RCC 7860 (cell line): ENCODE data around the gene CYTH1.
"Not testable (repeated sequence)": the region's sequence is repeated elsewhere in the genome, so short reads cannot be mapped to it uniquely, and the experiment has no call there.

Experiments
- DNase-seq: peaks from one replicate; pipeline ENCODE4 v3.0.0-alpha.2; 2015; ENCODE audit warnings: low spot score
- FAIRE-seq: peaks from 2 replicates; lab custom pipeline; 2012; peaks lifted over from hg19 to GRCh38; lab: Jason Lieb, UNC

The CYTH1 gene

DNA sequence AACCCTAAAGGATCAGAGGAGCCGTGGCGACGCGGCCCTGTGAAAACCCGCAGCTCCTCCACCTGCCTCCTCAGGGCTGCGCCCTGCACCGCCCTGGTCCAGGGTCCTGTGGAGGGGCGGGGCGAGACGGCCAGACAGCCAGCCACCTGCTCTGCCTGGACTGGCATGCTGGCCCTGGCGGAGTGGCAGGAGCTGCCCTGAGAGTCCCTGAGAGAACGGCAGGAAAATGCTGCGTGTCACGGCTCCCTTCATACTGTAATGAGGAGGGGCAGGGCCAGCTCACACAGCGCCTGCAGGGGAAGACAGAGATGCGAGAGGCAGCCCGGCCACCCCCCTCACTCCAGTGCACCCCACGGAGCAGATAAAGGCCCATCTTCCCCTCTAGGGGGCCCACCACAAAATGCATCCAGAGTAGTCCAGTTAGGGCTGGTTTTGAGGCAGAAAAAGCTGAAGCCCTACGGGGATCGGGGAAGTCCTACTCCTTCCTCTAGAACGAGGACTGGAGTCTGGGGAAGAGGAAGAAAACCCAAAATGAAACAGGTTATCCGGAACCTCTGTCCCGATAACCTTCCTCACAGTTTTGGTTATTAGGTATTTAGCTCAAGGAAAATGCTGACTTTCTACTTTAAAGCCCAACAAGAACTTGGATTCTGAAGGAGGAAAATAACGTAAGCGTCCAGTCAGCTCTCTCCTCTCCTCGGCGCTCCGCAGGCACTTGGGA lies 107.3 kb downstream of the CYTH1 start:
- DNase-seq (no peak), FAIRE-seq (no peak)

DNA sequence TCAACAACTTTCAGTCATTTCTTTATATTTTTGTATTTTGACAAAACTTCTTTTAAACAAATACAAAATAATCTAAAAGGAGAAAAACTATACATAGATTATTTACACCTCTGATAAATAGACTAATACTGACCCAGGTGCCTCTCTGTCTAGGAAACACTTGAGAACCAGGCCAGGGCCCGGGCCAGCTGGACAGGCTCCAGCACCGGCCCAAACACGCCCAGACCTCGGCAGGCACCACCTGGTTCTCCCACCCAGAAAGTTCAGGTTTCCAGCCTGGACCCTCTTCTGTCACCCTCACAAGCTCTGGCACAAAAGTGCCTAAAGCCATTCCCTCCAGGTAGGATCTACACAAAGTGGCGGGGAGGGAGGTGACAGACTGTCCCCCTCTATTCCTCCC lies 107.9 kb downstream of the CYTH1 start:
- FAIRE-seq (no peak), DNase-seq (no peak)

DNA sequence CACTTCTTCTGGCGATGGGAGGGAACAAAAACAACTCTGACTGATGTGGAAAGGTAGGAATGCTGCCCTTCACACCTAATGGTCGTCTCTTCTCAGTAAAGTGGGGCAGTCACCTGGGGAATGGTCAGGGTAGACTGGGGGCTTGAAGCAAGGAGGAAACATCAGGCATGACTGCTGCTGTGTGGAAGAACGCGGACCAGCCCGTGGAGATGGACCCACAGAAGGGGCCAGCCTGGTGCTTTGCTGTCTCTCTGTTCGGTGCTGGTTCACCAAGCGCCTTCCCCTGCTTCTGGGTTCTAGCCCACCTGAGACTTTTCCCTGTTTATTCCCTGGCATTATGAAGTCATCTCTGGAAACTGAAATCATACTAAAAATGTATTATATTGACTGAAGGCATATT lies 108.7 kb downstream of the CYTH1 start:
- FAIRE-seq (no peak), DNase-seq (no peak)

DNA sequence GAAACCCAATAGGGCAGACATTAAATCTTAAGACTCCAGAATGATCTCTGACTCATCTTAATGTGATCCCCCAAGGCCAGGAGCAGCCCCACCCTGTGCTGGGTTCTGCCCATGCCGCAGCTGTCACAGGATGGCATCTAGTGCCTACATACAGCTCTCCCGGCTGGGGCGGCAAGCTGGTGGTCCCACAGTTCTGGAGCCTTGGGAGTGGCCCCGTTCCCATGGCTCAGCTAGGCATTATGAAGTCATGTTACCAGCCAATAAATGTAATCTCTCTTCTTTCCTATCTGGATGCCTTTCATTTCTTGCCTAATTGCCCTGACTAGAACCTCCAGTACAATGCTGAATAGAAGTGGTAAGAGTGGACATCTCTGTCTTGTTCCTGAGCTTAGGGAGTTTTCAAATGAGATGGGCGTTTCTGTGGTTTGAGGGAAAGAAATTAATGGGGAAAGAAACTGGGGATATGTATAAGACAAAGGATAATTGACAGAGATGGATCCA lies 109.2 kb downstream of the CYTH1 start:
- FAIRE-seq (no peak), DNase-seq (no peak)

DNA sequence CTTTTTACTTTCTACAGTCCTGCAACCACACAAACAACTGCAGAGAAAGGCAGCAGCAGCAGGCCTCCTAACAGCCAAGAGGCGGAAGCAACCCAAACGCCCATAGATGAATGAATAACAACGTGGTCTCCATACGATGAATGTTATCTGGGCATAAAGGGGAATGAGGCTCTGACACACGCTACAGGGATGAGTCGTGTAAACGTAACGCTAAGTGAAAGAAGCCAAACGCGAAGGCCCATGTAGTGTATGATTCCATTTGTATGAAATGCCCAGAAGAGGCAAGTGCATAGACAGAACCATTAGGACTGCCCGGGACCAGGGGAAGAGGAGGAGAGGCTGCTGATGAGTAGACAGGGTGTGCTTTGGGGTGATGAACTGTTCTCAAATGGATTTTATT lies 110.1 kb downstream of the CYTH1 start:
- FAIRE-seq, result no peak

DNA sequence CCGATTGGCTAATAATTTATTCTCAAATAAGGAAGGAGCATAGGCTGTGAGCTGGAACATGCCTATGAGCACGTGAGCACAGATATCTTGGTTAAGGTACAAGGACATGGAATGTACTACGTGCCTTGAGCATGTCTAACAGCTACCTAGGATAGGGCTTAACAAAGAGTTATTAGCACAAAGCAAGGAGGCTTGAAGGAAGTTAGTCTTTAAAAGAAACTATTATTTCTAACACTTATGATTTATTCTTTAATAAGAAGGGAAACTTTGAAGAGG lies 110.4 kb downstream of the CYTH1 start:
- DNase-seq, FAIRE-seq: not testable (repeated sequence)

More for the DNA sequence above, 110.1 kb downstream of the CYTH1 start:
- no peak for DNase-seq

DNA sequence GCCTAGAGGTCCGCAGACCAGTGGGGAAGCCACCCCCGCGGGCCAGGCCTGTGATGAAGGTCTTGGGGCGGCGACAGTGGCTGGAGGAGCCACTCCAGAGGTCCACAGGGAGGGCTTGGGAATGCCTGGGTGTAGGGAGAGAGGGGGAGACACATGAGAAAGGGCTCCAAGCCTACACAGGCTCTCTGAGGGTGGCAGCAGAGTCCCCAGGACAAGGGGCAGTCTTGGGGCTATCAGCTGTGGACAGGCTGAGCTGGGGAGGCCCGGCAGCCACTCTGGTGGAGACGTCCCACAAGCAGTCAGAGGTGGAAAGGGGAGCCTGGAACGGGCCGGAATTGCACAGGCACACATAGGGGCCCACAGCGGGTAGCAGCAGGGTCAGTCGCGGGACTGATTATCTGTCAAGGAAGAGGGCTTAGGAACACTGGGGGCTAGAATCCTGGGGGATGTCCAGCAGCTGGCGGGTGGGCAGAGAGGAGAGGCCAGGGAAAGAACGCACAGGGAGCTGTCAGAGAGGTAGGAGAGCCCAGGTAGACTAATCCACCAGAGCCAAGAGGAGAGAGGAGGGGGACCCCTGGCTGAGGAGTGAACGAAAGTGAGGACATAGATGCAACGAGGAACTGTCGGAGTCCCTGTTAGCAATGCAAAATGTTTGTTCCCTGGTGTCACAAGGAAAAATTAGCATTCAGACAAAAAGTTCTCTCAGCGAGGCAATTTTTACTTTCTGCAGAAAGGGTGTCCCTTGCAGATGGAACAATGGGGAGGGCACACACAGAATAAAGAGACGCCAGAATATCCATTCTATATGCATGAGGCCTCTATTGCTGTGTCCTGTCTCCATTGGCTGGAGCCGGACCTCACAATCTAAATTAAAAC lies 111.0 kb downstream of the CYTH1 start:
- FAIRE-seq (no peak), DNase-seq (no peak)

DNA sequence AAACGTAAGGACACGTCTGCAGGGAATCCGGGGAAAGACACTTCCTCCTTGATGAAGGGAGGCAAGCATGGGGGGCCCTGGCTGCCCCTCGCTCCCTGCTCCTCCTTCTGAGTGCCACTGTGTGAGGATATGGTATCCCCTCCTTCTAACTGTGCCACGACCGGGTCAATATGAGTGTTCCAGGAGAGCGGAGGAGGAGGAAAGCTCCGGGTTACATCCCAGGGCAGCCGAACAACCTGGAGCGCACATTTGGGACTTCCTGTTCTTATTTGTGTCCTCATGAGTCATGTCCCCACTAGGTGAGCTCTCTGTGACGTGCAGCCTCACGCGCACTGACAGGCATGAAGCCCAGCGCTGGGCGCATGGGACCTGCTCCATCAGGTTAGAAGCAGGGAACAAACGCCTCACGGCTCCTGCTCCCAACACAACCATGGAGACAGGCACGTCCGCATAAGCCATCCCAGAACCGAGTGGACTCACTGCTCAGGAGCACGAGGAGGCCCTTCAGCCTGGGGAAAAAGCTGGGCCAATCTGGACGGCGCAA lies 112.0 kb downstream of the CYTH1 start:
- no peak for FAIRE-seq

DNA sequence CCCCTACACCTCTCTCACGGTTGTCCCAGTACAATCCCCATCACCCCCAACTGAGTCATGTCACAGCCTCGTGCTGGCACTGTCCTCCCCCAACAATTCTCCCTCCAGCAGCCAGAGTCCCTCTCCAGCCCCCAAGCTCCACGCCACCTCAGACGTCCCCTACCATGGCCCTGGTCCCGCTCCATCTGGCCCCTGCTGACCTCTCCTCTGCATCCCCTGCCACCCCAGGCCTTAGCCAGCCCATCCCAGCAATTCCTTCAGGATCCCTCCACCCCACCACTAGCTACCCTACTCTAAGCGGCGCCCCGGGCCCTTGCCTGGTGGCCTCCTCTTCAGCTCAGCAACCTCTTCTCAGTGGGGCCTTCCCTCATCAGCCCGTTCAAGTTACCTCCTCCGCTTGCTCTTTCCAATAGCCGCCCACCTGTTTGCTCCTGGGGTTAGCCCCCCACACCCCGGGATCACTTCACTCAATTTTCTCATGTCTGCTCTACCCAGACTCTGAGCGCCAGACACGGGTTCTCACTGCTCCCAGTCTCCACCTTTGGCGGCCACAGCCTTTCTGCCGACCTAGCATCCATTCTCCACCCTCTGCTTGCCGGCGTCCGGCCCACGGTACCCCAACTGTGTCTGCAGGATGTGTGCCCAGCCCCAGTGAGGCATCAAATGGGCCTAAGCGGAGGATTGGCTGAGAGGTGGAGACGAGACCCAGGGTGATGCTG lies 112.7 kb downstream of the CYTH1 start:
- FAIRE-seq, result no peak
- no peak for DNase-seq

More for the DNA sequence above, 112.0 kb downstream of the CYTH1 start:
- no peak for DNase-seq

DNA sequence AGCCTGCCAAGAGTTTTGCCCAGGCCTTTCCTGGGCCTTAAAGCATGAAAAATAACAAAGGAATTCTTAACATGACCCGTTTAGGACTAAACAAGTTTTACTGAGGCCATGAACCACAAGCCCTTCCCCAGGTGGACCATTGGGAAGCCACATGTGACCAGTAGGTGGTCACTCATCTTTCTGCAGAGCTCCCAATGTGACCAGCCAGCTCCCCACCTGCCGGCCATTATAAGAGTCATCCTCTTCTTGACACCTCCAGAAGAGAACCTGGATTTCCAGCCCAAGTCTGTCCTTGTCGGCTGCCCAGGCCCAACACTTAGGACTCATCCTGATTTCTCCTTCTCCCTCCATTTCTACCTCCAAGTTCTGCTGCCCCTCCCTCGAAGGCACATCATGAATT lies 113.2 kb downstream of the CYTH1 start:
- DNase-seq, result no peak
- FAIRE-seq, result no peak

DNA sequence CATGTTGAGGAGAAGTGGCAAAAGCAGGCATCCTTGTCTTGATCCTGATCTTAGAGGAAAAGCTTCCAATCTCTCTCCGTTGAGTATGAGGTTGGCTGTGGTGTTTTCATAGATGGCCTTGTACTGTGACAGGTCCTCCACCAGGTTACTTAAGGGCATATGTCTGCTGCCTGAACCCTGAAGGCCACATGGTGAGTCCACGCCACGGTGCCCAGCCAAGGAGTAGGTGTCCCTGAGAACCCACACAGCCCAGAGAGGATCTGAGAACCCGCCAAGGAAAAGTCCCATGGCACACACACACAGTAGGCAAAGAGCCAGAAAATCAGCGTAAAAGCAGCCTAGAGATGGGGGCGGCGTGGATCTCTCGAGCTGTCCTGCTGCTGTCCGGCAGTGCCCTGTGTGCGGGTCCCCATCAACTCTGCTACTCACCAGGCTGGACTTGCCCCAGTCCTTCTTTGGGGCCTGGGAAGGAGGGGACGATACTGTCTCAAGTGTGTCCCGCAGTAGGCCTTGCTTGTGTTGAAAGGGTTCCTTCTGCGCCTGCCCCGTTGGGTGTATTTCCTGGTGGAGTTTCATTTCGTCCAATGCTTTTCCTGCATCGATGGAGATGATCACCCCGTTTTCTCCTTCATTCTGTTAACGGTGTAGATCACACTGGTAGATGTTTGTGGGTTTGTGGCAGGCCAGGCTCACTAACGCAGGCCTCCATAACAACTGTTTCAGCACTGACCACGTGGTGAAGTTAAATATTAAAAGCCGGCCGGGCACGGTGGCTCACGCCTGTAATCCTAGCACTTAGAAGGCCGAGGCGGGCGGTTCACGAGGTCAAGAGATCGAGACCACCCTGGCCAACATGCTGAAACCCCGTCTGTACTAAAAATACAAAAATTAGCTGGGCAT lies 114.1 kb downstream of the CYTH1 start:
- no peak for DNase-seq
- no peak for FAIRE-seq

DNA sequence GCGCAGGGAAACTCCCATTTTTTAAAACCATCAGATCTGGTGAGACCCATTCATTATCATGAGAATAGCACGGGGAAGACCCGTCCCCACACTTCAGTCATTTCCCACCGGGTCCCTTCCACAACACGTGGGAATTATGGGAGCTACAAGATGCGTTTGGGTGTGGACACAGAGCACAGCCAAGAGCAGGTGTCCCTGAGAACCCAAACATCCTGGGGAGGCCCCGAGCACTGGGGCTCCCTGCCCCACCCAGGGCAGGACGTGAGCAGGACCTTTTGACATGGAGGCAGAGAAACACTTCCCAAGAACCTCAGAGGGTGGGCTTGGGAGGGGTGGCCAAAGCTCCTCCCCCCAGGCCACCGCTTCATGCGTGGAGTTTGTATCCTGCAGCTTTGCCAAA lies 115.0 kb downstream of the CYTH1 start:
- DNase-seq (no peak), FAIRE-seq (no peak)

DNA sequence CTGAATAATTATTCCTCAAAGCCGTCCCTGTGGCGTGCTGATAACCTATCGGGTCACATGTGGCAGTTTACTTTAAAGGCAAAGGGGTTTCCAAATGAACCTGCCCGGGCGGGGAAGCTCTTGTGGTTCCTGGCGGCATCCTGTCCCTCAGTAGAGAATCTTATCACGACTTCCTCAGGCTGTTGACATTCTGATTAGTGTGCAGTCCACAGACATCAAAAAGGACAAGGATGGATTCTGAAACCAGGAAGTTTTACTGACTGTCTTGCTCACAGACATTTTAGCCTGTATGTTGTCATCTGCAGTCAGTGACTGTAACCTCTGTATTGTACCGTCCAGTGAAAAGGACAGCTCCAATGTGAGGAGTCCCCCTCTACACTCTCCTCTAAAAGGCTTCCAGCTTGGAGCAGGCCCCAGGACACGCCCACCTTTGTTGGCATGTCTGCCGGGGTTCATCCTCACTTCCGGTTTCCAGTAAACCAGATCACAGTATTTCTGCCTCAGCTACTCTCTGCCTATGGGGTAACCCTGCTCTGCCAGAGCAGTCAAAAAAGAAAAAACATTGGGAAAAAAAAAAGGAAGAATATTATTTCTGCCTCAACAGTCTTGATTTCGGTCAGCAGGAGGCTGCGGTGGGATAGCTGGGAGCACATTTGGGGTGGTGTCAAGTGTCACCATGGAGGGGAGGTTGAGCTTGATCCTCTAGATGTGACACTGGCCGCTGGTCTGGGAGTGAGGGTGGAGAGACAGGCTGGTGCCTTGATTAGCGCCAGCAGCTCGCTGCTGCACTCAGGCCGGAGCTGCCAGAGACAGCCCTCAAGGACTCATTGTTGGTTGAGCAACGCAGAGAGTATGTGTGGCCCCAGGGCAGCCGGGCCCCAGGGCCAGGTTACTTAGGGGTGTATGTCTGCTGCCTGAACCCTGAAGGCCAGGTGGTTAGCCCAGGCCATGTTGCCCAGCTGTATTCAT lies 115.8 kb downstream of the CYTH1 start:
- DNase-seq (no peak), FAIRE-seq (no peak)

DNA sequence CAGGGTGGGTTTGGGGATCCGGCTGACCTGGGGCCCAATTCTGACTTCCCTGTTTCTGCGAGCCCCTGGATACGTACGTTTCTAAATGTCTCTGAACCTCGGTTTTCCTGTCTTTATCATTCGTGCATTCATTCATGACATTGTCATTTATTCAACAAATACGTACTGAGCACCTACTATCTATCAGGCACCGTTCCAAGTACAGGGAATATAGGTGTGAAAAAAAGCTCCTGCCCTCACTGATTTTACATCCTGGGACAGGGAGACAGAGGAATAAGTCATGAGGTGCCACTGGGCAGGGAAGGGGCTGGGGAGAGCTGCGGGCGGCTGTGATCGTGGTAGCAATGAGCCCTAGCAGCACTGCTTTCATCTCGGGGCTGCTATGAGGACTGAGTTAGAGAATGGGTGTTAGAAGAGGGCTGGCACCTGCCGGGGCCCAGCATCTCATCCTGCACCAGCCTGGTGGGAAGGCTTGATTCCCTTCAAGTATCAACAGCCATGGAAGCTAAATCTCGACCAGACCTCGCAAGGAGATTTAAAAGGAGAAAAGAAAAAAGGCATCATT lies 116.6 kb downstream of the CYTH1 start:
- DNase-seq, result no peak
- no peak for FAIRE-seq

DNA sequence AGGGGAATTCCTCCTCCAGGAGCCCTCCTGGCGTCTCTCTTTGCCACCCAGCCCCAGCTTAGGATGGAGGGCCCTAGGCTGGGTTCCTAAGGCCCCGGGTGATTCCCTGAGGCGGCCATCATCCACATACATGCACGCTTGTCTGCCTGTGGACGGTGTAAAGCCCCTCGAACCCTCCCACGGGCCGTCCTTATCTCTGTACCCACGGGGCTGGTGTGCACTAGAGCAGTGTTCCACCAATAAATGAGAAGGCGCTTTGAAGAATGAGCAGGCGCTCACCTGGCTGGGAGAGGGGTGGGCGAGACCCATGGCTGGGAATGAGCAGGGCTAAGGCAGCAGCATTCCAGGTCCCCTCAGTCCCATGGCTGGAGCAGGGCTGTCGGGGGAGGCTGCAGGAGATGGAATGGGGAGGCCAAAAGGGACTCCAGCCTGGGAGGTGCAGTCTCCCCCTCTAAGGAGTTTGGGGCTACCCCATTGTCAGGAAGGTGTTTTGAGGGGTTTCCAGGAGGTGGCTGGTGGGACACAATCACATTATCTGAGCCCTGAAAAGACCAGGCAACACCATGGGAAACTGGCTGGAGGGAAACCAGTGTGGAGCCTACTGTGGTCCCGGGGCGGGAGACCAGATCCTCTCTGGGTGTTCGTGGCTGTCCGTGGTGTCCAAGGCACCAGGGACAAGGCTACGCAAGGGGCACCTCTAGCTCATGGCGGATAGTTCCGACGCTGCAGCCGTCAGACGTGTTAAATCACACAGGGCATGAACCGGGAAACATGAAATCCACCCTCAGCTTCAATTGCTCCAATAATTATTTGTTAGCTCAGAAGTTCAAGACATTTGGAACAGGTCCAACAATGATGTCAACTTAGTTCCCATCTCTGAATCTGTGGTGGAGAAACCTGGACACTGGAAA lies 117.3 kb downstream of the CYTH1 start:
- DNase-seq (no peak), FAIRE-seq (no peak)

DNA sequence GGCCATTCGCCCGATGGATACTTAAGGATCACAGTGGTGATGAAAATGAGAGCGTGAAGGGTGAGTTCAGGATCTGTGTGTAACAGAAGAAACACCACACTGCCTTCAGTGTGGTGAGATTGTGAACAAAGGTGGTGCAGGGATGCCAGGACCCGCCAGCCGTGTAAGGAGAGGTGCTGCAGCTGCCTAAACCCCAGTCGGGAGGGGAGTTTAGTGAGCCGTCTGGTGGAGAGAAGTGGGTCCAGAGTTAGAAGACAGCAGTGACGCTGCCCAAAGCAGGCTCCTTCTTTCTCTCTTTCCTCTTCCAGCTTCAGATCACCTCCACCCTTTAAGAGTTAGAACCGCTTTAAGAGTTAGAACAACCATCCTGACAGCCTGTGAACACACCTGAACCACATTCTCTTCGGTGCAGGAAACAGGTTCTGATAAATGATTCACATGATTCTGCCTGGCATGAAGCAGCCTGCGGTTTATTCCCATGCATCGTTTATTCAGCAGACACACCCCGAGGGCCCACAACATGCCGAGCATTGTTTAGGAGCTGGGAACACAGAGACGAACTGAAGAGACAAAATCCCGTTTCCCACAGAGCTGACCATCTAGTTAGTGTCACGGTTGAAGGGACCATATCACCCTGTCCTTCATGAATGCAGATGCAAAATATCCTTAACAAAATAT lies 120.8 kb downstream of the CYTH1 start:
- peak; percentile 85 for FAIRE-seq

DNA sequence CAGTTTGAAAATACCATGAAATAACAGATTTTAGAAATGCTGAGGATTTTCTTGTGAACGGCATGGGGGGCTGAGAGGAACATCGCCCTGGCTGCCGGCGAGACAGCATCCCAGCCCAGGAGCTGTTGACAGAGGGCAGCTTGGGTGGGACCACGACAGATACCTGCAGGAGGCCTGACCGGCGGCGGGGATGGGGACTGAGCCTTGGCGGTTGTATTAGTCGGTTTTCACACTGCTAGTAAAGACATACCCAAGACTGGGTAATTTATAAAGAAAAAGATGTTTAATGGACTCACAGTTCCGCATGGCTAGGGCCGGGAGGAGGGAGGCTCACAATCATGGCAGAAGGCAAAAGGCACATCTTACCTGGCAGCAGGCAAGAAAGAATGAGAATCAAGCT lies 122.5 kb downstream of the CYTH1 start:
- FAIRE-seq (no peak), DNase-seq (no peak)

More for the DNA sequence above, 120.8 kb downstream of the CYTH1 start:
- DNase-seq, result peak; percentile 63
